CD4-positive, alpha-beta T cell treated with Interleukin-2 at 100 ng/mL for 4 hours (primary cell): ENCODE data around the gene NXPH2.
"Not testable (repeated sequence)": the region's sequence is repeated elsewhere in the genome, so short reads cannot be mapped to it uniquely, and the experiment has no call there.

Experiments used
- DNase-seq: peaks from one replicate; pipeline ENCODE4 v3.0.0-alpha.2; 2020; ENCODE audit warnings: low spot score

Gene NXPH2

GRCh38 chr2:138711812-138712211 is 68.4 kb downstream of the NXPH2 start:
- DNase-seq = no peak

GRCh38 chr2:138708682-138709241 is 71.4 kb downstream of the NXPH2 start:
- DNase-seq = no peak

- DNase-seq = no peak
These were observed 72.7 kb downstream of the NXPH2 start for GRCh38 chr2:138707392-138708074.

GRCh38 chr2:138703242-138703641 is 76.9 kb downstream of the NXPH2 start:
- no peak for DNase-seq

GRCh38 chr2:138700716-138701115 is 79.5 kb downstream of the NXPH2 start:
- no peak for DNase-seq

- DNase-seq = no peak
These were observed 80.8 kb downstream of the NXPH2 start for GRCh38 chr2:138699421-138699820.

GRCh38 chr2:138698428-138698827 is 81.8 kb downstream of the NXPH2 start:
- no peak for DNase-seq

- no peak for DNase-seq
These were observed 88.5 kb downstream of the NXPH2 start for GRCh38 chr2:138691667-138692066.

- DNase-seq = peak; percentile 1
These were observed 90.5 kb downstream of the NXPH2 start for GRCh38 chr2:138689705-138690104.

GRCh38 chr2:138682163-138682562 is 98.0 kb downstream of the NXPH2 start:
- no peak for DNase-seq

GRCh38 chr2:138677221-138677620 is 103.0 kb downstream of the NXPH2 start:
- no peak for DNase-seq

- no peak for DNase-seq
These were observed 103.6 kb downstream of the NXPH2 start for GRCh38 chr2:138676619-138677021.

GRCh38 chr2:138671566-138671965 is 108.6 kb downstream of the NXPH2 start:
- no peak for DNase-seq

GRCh38 chr2:138670734-138671133 is 109.5 kb downstream of the NXPH2 start:
- no peak for DNase-seq

- DNase-seq = no peak
These were observed 114.3 kb downstream of the NXPH2 start for GRCh38 chr2:138665937-138666336.

- no peak for DNase-seq
These were observed 121.8 kb downstream of the NXPH2 start for GRCh38 chr2:138658187-138658894.

- no peak for DNase-seq
These were observed 126.0 kb downstream of the NXPH2 start for GRCh38 chr2:138654146-138654545.

- no peak for DNase-seq
These were observed 127.8 kb downstream of the NXPH2 start for GRCh38 chr2:138652378-138652777.

- no peak for DNase-seq
These were observed 130.6 kb downstream of the NXPH2 start for GRCh38 chr2:138649571-138649970.

- no peak for DNase-seq
These were observed 131.6 kb downstream of the NXPH2 start for GRCh38 chr2:138648606-138649005.

GRCh38 chr2:138644776-138645175 is 135.4 kb downstream of the NXPH2 start:
- DNase-seq = not testable (repeated sequence)

GRCh38 chr2:138640921-138641676 is 139.1 kb downstream of the NXPH2 start:
- DNase-seq = no peak

- no peak for DNase-seq
These were observed 142.5 kb downstream of the NXPH2 start for GRCh38 chr2:138637686-138638085.
